K562 (cell line): Measurements from ENCODE around the gene C4orf50. TPM values are rescaled to one million over a fixed set of nuclear protein-coding genes. Genes with fewer than 3 reads are reported as not detected.

Experiments used
- ATAC-seq: fragments of 200-7000 bp; cut with Tn5 transposase; 3 replicates; pipeline ENCODE4 v1.9.1; 2020; ENCODE audit warnings: moderate library complexity
- BruUV-seq: library from RNA; stranded (reverse); fragments of 400-500 nt; replicated peaks from 2 replicates; lab custom pipeline; 2021; lab: Mats Ljungman, UMichigan
- CTCF ChIA-PET: fragments of 300-600 bp; formaldehyde crosslinking; extraction: SDS; loops from one replicate; lab custom pipeline; 2021; ENCODE audit warnings: low intra/inter-chr PET ratio; lab: Yijun Ruan, JAX
- POLR2A ChIA-PET: fragments of 300-600, 350-650 bp; sonication (Branson Sonifier 250); formaldehyde crosslinking; extraction: SDS; loops from one replicate; lab custom pipeline; 2021; ENCODE audit warnings: antibody characterized with exemption, inconsistent platforms; lab: Yijun Ruan, JAX
- DNase-seq, 4 experiments: peaks; one replicate each; pipeline versions ENCODE4 v3.0.0 to v3.0.0-alpha.2; 2011 to 2018; ENCODE audit warnings: low spot score in 3 of 4, mixed read lengths in 3 of 4; ENCODE audit errors: extremely low read depth in 1 of 4
- FAIRE-seq: peaks from 2 replicates; lab custom pipeline; 2011; peaks lifted over from hg19 to GRCh38; lab: Jason Lieb, UNC
- H2AFZ ChIP-seq: 2 replicates; pipeline ENCODE4 v1.6.0; 2011; ENCODE audit warnings: low read depth, low read length, control low read depth, inconsistent platforms
- H3K27ac ChIP-seq: fragments of 200-600 bp; 3 replicates; pipeline ENCODE4 v1.8.0; 2011; ENCODE audit warnings: low read depth, mild to moderate bottlenecking, control low read depth, inconsistent platforms, low read length, moderate library complexity, mixed read lengths; ENCODE audit errors: extremely low read depth
- H3K27me3 ChIP-seq, 2 experiments: fragments of 300-600 bp in 1 of 2; 2 replicates in 1 of 2; 3 replicates in 1 of 2; pipeline versions ENCODE4 v1.6.0 to v1.8.0; 2011; ENCODE audit warnings: inconsistent platforms in 2 of 2, low read length in 2 of 2, mild to moderate bottlenecking in 1 of 2, mixed read lengths in 1 of 2, moderate library complexity in 1 of 2; ENCODE audit not compliant: control insufficient read depth in 2 of 2, insufficient read depth in 2 of 2
- H3K36me3 ChIP-seq: fragments of 300-600 bp; 3 replicates; pipeline ENCODE4 v1.8.0; 2011; ENCODE audit warnings: mild to moderate bottlenecking, low read length, inconsistent platforms; ENCODE audit not compliant: control insufficient read depth, insufficient read depth
- H3K4me1 ChIP-seq, 2 experiments: fragments of 200-600 bp in 1 of 2; replicated peaks in 1 of 2; 2 replicates in 1 of 2; 3 replicates in 1 of 2; pipeline versions ENCODE4 v1.5.1 to v1.8.0; 2011; ENCODE audit warnings: inconsistent platforms in 2 of 2, low read length in 2 of 2, mild to moderate bottlenecking in 1 of 2, mixed read lengths in 1 of 2, moderate library complexity in 1 of 2; ENCODE audit not compliant: control insufficient read depth in 2 of 2, insufficient read depth in 2 of 2
- H3K4me2 ChIP-seq: 2 replicates; pipeline ENCODE4 v1.6.1; 2011; ENCODE audit warnings: low read length, control low read depth, inconsistent platforms, mixed read lengths; ENCODE audit not compliant: insufficient read depth
- H3K4me3 ChIP-seq: fragments of 200-600 bp; sonication (generic), shearing (Covaris generic); 2 replicates; pipeline ENCODE4 v1.5.1; 2016; ENCODE audit warnings: control low read depth, inconsistent platforms
- H3K79me2 ChIP-seq: fragments of 200-600 bp; 3 replicates; pipeline ENCODE4 v1.8.0; 2011; ENCODE audit warnings: low read length, inconsistent platforms; ENCODE audit not compliant: control insufficient read depth, insufficient read depth
- H3K9ac ChIP-seq, 2 experiments: 2 replicates each; pipeline versions ENCODE4 v1.6.0 to v1.6.1; 2011; ENCODE audit warnings: low read depth in 2 of 2, low read length in 2 of 2, control low read depth in 1 of 2, inconsistent platforms in 1 of 2, mild to moderate bottlenecking in 1 of 2, mixed read lengths in 1 of 2; ENCODE audit not compliant: insufficient read depth in 1 of 2
- H3K9me1 ChIP-seq: one replicate; pipeline ENCODE4 v1.6.0; 2011; ENCODE audit warnings: inconsistent platforms, mild to moderate bottlenecking, low read length, moderate library complexity; ENCODE audit not compliant: control insufficient read depth, insufficient read depth
- H3K9me3 ChIP-seq: replicated peaks from 2 replicates; pipeline ENCODE4 v1.5.1; 2011; ENCODE audit warnings: low read depth, low read length, inconsistent platforms; ENCODE audit not compliant: control insufficient read depth, insufficient read depth
- H4K20me1 ChIP-seq: replicated peaks from 2 replicates; pipeline ENCODE4 v1.6.1; 2011; ENCODE audit warnings: low read length, inconsistent platforms, mixed read lengths; ENCODE audit not compliant: control insufficient read depth, insufficient read depth
- CBFA2T2 ChIP-seq: fragments of 450-650 bp; conservative IDR thresholded peaks from 2 replicates; pipeline ENCODE4 v1.6.1; 2017; ENCODE audit warnings: mild to moderate bottlenecking
- DACH1 ChIP-seq: fragments of 450-650 bp; IDR thresholded peaks from 2 replicates; pipeline ENCODE4 v1.6.1; 2018; ENCODE audit not compliant: partially characterized antibody
- LARP7 ChIP-seq: fragments of 450-650 bp; IDR thresholded peaks from 2 replicates; pipeline ENCODE4 v1.6.1; 2016
- NCOA2 ChIP-seq, 2 experiments: fragments of 450-650 bp; IDR thresholded peaks; 2 replicates each; pipeline ENCODE4 v1.6.1; 2018; ENCODE audit warnings: mild to moderate bottlenecking in 2 of 2, moderate library complexity in 1 of 2; ENCODE audit not compliant: partially characterized antibody in 2 of 2
- YBX1 ChIP-seq: fragments of 450-650 bp; IDR thresholded peaks from 2 replicates; pipeline ENCODE4 v1.7.1; 2016; ENCODE audit warnings: mild to moderate bottlenecking
- ZNF79 ChIP-seq: fragments of 250-450 bp; sonication (Bioruptor Pico); IDR thresholded peaks from 2 replicates; pipeline ENCODE4 v1.4.0; 2020; ENCODE audit warnings: low read depth, mild to moderate bottlenecking, moderate library complexity
- WGBS: fragments of 100-300 bp; shearing (Covaris generic); methylation state at CpG from one replicate; pipeline ENCODE4 v1.1.6; 2016; ENCODE audit warnings: low coverage, mixed read lengths; ENCODE audit not compliant: insufficient coverage; ENCODE audit errors: missing lambda C conversion rate; 5-methylcytosine and 5-hydroxymethylcytosine counted together
- in situ Hi-C: fragments of 300-500 bp; cut with MboI; formaldehyde crosslinking; loops from 4 replicates; pipeline ENCODE4 v1.15.0; 2018; ENCODE audit warnings: inconsistent platforms, mixed read lengths
- intact Hi-C: fragments of 100-400 bp; cut with micrococcal nuclease; formaldehyde crosslinking; loops from 2 replicates; pipeline ENCODE4 v1.14.2; 2022
- polyA plus RNA-seq, 8 experiments: library from polyadenylated mRNA; depleted of rRNA in 4 of 8; stranded (reverse) in 5 of 8; unstranded in 3 of 8; fragments of >200 nt; fragmentation: Nextera tagmentation in 2 of 8; fragmentation: Illumina TruSeq in 1 of 8; extraction: Ambion mirVana in 2 of 8; extraction: Trizol in 1 of 8; gene quantifications; 2 replicates each; pipeline versions ENCODE4 v1.2.1 to v1.2.3, GENCODE V29; 2011 to 2014; ENCODE audit warnings: inconsistent platforms in 1 of 8, missing spikeins in 1 of 8
- total RNA-seq, 7 experiments: library from RNA; depleted of rRNA in 6 of 7; stranded (reverse); fragments of >200 nt in 6 of 7; fragmentation: Illumina TruSeq in 2 of 7; extraction: Trizol in 2 of 7; gene quantifications; 2 replicates each; pipeline versions ENCODE4 v1.2.1 to v1.2.3, GENCODE V29; 2011 to 2021; ENCODE audit warnings: low replicate concordance in 1 of 7
- TF ChIP-seq, protein P1 (sequence below): sonication (generic); formaldehyde crosslinking; IDR thresholded peaks from 2 replicates; pipeline ENCODE4 v1.8.0; 2022; ENCODE audit warnings: missing genetic modification reagents, mild to moderate bottlenecking, moderate library complexity, borderline replicate concordance
- TF ChIP-seq, protein P2 (sequence below), 2 experiments: fragments of 200-800 bp in 1 of 2; sonication (Bioruptor generic) in 1 of 2; sonication (generic) in 1 of 2; formaldehyde crosslinking in 1 of 2; IDR thresholded peaks in 1 of 2; conservative IDR thresholded peaks in 1 of 2; 2 replicates each; pipeline versions ENCODE4 v1.5.0 to v1.6.1; 2016 to 2020; ENCODE audit warnings: missing compliant biosample characterization in 1 of 2, missing genetic modification characterization in 1 of 2, missing genetic modification reagents in 1 of 2
- TF ChIP-seq, protein P3 (sequence below): IDR thresholded peaks from 3 replicates; pipeline ENCODE4 v1.6.1; 2011; ENCODE audit warnings: borderline replicate concordance, mild to moderate bottlenecking, moderate library complexity; ENCODE audit not compliant: insufficient read length; ENCODE audit errors: extremely low read depth
- TF ChIP-seq, protein P4 (sequence below): fragments of 450-650 bp; IDR thresholded peaks from 2 replicates; pipeline ENCODE4 v1.6.1; 2018; ENCODE audit not compliant: partially characterized antibody

The C4orf50 gene
- total and polyA plus RNA-seq, 9 of the 15 experiments (the other 6 are each of a cell fraction or from before 2014, with no cell fraction given), result not detected

DNA sequence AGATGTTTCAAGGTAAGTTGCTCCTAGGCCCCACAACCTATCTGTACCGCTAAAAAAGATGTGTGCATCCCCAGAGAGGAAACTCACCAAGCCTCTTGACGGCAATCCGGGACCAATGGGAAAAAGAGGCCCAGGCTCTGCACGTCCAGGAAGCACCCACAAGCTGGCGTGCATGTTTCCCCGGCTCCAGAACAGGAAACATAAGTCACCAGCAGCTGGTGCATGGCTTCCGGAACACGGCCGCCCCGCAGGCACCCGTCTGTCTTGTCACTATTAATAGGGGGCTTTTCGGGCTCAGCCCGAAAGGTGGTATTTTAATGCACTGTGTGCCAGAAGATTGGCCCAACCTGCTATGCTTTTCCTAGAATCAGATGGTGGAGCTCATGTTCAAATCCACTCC lies 147.5 kb downstream of the C4orf50 start:
- in situ Hi-C loops, result no loop called here
- H3K4me3 ChIP-seq, result no peak overlapping the region
- no peaks in the 10 kb centered on the region for H3K9me3 ChIP-seq
- H4K20me1 ChIP-seq, result no peaks in the 10 kb centered on the region
- no peaks in the 10 kb centered on the region for H3K9me1 ChIP-seq
- H3K27ac ChIP-seq, result no peak overlapping the region
- no peaks in the 10 kb centered on the region for H3K36me3 ChIP-seq
- DNase-seq (no peak), ATAC-seq (no peak), FAIRE-seq (no peak)
- H3K4me2 ChIP-seq, result no peak overlapping the region
- intact Hi-C loops, result no loop called here
- H3K79me2 ChIP-seq, result no peaks in the 10 kb centered on the region
- ChIA-PET POLR2A (interaction anchor here (0.6 to 0.9 kb wide), 2 partner anchors 26 to 64 kb away, joined by 3 read pairs; no protein-coding TSS in a partner anchor), CTCF (no interaction called here)
- no peak overlapping the region for H3K9ac ChIP-seq
- BruUV-seq, result no TSS peak
- H2AFZ ChIP-seq, result no peak overlapping the region
- H3K4me1 ChIP-seq, result no peaks in the 10 kb centered on the region
- TF ChIP-seq, protein P1, sequence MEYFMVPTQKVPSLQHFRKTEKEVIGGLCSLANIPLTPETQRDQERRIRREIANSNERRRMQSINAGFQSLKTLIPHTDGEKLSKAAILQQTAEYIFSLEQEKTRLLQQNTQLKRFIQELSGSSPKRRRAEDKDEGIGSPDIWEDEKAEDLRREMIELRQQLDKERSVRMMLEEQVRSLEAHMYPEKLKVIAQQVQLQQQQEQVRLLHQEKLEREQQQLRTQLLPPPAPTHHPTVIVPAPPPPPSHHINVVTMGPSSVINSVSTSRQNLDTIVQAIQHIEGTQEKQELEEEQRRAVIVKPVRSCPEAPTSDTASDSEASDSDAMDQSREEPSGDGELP, result no peak
- TF ChIP-seq LARP7 (no peak), ZNF79 (CRISPR knock-in tag) (no peak), DACH1 (no peak), NCOA2 (IDR thresholded peaks at IDR 0.05; ENCODE audit: partially characterized antibody in 2 of 2) (no peak), YBX1 (no peak), CBFA2T2 (no peak)
- TF ChIP-seq, protein P2, sequence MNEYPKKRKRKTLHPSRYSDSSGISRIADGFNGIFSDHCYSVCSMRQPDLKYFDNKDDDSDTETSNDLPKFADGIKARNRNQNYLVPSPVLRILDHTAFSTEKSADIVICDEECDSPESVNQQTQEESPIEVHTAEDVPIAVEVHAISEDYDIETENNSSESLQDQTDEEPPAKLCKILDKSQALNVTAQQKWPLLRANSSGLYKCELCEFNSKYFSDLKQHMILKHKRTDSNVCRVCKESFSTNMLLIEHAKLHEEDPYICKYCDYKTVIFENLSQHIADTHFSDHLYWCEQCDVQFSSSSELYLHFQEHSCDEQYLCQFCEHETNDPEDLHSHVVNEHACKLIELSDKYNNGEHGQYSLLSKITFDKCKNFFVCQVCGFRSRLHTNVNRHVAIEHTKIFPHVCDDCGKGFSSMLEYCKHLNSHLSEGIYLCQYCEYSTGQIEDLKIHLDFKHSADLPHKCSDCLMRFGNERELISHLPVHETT (CRISPR knock-in tag; conservative IDR thresholded peaks at IDR 0.05 in 1 of 2, IDR thresholded peaks at IDR 0.05 in 1 of 2), result no peak
- TF ChIP-seq, protein P3, sequence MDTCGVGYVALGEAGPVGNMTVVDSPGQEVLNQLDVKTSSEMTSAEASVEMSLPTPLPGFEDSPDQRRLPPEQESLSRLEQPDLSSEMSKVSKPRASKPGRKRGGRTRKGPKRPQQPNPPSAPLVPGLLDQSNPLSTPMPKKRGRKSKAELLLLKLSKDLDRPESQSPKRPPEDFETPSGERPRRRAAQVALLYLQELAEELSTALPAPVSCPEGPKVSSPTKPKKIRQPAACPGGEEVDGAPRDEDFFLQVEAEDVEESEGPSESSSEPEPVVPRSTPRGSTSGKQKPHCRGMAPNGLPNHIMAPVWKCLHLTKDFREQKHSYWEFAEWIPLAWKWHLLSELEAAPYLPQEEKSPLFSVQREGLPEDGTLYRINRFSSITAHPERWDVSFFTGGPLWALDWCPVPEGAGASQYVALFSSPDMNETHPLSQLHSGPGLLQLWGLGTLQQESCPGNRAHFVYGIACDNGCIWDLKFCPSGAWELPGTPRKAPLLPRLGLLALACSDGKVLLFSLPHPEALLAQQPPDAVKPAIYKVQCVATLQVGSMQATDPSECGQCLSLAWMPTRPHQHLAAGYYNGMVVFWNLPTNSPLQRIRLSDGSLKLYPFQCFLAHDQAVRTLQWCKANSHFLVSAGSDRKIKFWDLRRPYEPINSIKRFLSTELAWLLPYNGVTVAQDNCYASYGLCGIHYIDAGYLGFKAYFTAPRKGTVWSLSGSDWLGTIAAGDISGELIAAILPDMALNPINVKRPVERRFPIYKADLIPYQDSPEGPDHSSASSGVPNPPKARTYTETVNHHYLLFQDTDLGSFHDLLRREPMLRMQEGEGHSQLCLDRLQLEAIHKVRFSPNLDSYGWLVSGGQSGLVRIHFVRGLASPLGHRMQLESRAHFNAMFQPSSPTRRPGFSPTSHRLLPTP, result no peak
- TF ChIP-seq, protein P4, sequence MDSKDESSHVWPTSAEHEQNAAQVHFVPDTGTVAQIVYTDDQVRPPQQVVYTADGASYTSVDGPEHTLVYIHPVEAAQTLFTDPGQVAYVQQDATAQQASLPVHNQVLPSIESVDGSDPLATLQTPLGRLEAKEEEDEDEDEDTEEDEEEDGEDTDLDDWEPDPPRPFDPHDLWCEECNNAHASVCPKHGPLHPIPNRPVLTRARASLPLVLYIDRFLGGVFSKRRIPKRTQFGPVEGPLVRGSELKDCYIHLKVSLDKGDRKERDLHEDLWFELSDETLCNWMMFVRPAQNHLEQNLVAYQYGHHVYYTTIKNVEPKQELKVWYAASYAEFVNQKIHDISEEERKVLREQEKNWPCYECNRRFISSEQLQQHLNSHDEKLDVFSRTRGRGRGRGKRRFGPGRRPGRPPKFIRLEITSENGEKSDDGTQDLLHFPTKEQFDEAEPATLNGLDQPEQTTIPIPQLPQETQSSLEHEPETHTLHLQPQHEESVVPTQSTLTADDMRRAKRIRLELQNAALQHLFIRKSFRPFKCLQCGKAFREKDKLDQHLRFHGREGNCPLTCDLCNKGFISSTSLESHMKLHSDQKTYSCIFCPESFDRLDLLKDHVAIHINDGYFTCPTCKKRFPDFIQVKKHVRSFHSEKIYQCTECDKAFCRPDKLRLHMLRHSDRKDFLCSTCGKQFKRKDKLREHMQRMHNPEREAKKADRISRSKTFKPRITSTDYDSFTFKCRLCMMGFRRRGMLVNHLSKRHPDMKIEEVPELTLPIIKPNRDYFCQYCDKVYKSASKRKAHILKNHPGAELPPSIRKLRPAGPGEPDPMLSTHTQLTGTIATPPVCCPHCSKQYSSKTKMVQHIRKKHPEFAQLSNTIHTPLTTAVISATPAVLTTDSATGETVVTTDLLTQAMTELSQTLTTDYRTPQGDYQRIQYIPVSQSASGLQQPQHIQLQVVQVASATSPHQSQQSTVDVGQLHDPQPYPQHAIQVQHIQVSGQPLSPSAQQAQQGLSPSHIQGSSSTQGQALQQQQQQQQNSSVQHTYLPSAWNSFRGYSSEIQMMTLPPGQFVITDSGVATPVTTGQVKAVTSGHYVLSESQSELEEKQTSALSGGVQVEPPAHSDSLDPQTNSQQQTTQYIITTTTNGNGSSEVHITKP, result no peak
- H3K27me3 ChIP-seq, result peaks cover 6 to 25% of the 10 kb centered on the region in 2 experiments; a peak in 3 of 5 replicates
- 4% methylated on average over 11 of the region's 13 CpGs for WGBS
